Right atrium auricular region (tissue), 2 donors: ENCODE measurements around the gene TBRG4. TPM values are rescaled to one million over a fixed set of nuclear protein-coding genes. Genes with fewer than 3 reads are reported as not detected.

Experiments used
- DNase-seq: peaks from one replicate; pipeline ENCODE4 v3.0.0-alpha.2; 2019; ENCODE audit warnings: low spot score
- H3K27ac ChIP-seq, 2 donors: fragments of 200-600 bp; sonication (generic); 1 replicate in 1 of 2; 2 replicates in 1 of 2; pipeline ENCODE4 v1.5.1; 2016 to 2019
- H3K27me3 ChIP-seq, 2 donors: fragments of 200-600 bp; sonication (generic); one replicate each; pipeline versions ENCODE4 v1.5.1 to v1.6.0; 2017 to 2019
- H3K36me3 ChIP-seq: fragments of 200-600 bp; sonication (generic); one replicate; pipeline ENCODE4 v1.5.1; 2016
- H3K4me1 ChIP-seq, 2 donors: fragments of 200-600 bp; sonication (generic); one replicate each; pipeline versions ENCODE4 v1.5.1 to v1.6.0; 2017 to 2019
- H3K4me3 ChIP-seq, 2 donors: fragments of 200-600 bp; sonication (generic); 1 replicate in 1 of 2; 2 replicates in 1 of 2; pipeline ENCODE4 v1.5.1; 2017 to 2019; ENCODE audit warnings: mild to moderate bottlenecking in 1 of 2, moderate library complexity in 1 of 2
- H3K9me3 ChIP-seq, 2 donors: fragments of 200-600 bp; sonication (generic); one replicate each; pipeline ENCODE4 v1.5.1; 2019
- total RNA-seq, 2 donors: library from RNA; depleted of rRNA; stranded (reverse); fragments of >200 nt; gene quantifications; one replicate each; pipeline ENCODE4 v1.1.0, GENCODE V29; 2016
- TF ChIP-seq, protein P1 (sequence below), 2 donors: fragments of 200-600 bp; sonication (generic); IDR thresholded peaks; one replicate each; pipeline ENCODE4 v1.5.1; 2019; ENCODE audit warnings: antibody characterized with exemption in 2 of 2

The TBRG4 gene
- total RNA-seq, 2 donors from 2014 or later = 46.1 to 48.2 TPM

DNA sequence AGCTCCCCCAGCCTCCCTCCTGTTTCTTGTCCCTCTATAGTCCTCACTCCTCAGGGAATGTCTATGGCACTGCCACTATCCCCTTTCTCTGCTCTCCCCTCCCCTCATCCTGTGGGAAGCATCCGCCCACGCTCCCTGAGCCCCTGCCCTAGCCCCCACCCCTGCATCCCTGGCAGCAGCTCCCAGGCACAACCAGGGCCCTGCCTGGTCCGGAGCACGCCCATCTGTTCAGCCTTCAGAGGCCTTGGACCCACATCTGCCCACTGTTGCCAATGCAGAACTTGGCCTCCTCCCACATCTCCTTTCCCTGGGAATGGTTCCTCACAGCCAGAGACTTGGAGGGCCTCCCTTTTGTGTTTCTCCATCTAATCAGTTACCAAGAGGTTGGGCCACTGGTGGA is 20.4 kb upstream of the TBRG4 start:
- TF ChIP-seq, protein P1, sequence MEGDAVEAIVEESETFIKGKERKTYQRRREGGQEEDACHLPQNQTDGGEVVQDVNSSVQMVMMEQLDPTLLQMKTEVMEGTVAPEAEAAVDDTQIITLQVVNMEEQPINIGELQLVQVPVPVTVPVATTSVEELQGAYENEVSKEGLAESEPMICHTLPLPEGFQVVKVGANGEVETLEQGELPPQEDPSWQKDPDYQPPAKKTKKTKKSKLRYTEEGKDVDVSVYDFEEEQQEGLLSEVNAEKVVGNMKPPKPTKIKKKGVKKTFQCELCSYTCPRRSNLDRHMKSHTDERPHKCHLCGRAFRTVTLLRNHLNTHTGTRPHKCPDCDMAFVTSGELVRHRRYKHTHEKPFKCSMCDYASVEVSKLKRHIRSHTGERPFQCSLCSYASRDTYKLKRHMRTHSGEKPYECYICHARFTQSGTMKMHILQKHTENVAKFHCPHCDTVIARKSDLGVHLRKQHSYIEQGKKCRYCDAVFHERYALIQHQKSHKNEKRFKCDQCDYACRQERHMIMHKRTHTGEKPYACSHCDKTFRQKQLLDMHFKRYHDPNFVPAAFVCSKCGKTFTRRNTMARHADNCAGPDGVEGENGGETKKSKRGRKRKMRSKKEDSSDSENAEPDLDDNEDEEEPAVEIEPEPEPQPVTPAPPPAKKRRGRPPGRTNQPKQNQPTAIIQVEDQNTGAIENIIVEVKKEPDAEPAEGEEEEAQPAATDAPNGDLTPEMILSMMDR (IDR thresholded peaks at IDR 0.05) = no peak
- Histone ChIP-seq H3K27ac (no peak overlapping the region), H3K36me3 (no peaks in the 10 kb centered on the region), H3K4me1 (no peaks in the 10 kb centered on the region), H3K27me3 (no peaks in the 10 kb centered on the region), H3K4me3 (no peak overlapping the region), H3K9me3 (no peaks in the 10 kb centered on the region)
- no peak for DNase-seq

DNA sequence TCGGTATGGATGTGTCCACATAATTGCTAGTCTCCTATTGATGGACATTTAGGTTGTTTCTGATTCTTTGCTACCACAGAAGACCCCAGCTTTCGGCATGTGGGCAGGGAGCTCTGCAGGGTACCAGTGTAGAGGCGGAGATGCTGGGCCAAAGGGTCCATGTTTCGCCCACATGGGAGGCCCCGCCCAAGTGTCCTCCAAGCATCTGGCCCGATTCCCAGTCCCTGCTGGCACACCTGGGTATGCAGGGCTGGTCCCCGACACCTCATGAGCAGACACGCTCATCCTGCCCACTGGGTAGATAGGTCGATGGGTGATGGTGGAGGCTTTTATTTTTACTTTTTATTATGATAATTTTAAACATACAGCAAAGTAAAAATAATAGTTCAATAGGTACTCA is 19.4 kb upstream of the TBRG4 start:
- Histone ChIP-seq H3K27me3 (no peaks in the 10 kb centered on the region), H3K36me3 (no peaks in the 10 kb centered on the region), H3K4me1 (no peaks in the 10 kb centered on the region), H3K27ac (no peak overlapping the region), H3K4me3 (no peak overlapping the region), H3K9me3 (no peaks in the 10 kb centered on the region)
- DNase-seq = no peak
- TF ChIP-seq, protein P1 (IDR thresholded peaks at IDR 0.05) = no peak

DNA sequence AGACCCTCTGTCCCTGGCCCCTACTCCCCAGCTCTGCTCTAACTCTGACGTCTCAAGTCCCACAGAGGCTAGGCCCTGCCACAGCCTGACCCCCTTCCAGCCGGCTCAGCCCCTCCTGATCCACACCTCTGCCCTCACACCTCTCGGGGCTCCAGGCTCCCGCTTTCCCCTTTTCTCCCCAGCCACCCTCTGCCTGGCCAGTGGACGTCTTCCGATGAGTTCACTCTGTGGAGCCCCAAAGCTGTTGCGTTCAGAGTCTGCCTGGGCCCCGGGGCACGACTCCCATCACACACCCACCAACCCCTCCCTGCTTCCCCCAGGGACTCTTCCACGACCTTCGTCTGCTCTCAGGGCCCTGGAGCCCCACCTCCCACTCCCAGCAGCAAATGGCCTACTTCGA is 18.4 kb upstream of the TBRG4 start:
- H3K4me3 ChIP-seq = no peak overlapping the region
- TF ChIP-seq, protein P1 (IDR thresholded peaks at IDR 0.05) = no peak
- H3K9me3 ChIP-seq = no peaks in the 10 kb centered on the region
- no peak overlapping the region for H3K27ac ChIP-seq
- no peaks in the 10 kb centered on the region for H3K27me3 ChIP-seq
- DNase-seq = no peak
- H3K36me3 ChIP-seq = no peaks in the 10 kb centered on the region
- no peaks in the 10 kb centered on the region for H3K4me1 ChIP-seq

DNA sequence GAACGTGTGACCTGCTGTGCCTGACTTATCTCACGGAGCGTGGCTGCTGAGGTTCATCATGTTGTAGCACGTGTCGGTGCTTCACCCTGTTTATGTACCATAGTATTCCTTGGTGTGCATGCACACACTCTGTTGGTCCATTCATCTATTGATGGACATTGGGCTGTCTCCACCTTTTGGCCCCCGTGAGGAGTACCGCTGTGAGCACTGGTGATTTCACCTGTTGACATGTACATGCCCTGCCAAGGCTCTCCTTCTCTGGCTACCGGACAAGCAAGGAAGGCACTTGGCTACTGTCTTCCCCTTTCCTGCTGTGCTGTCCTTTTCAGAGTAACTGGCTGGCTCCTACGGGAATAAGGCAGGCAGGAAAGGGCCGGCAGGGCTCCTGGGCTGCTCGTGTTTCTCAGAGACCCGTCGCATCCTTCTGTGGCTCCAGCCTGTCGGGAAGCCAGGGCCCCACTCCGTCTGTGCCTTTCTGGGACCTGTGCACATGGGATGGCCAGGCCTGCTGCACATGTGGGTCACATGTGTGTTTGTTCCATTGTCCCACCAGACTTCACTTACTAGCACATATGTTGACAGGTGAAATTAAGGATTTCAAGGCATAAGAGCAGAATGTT is 17.8 kb upstream of the TBRG4 start:
- TF ChIP-seq, protein P1 (IDR thresholded peaks at IDR 0.05) = no peak
- Histone ChIP-seq H3K9me3 (no peaks in the 10 kb centered on the region), H3K4me3 (no peak overlapping the region), H3K27ac (no peak overlapping the region), H3K36me3 (no peaks in the 10 kb centered on the region), H3K27me3 (no peaks in the 10 kb centered on the region), H3K4me1 (no peaks in the 10 kb centered on the region)
- no peak for DNase-seq

DNA sequence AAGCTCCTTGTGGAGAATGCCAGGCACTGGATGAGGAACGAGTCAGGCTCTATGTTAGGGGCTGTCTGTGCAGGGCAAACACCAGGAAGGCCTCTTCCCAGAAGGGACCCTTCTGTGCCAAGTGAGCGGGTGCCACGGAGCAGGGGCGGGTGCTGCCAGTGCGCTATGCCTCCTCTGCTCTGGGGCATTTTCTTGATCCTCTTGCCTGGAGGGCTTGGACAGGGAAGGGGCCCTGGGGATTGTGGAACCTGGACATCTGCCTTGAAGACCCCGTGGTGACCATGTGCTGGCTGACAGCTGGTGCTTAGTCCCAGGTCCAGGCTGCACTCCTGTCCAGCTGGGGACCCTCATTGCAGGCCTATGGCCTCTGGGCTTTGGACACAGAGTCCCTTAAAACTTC is 15.4 kb upstream of the TBRG4 start:
- Histone ChIP-seq H3K36me3 (no peaks in the 10 kb centered on the region), H3K27me3 (no peaks in the 10 kb centered on the region), H3K9me3 (no peaks in the 10 kb centered on the region), H3K4me1 (no peaks in the 10 kb centered on the region), H3K4me3 (no peak overlapping the region), H3K27ac (no peak overlapping the region)
- no peak for DNase-seq
- TF ChIP-seq, protein P1 (IDR thresholded peaks at IDR 0.05) = no peak

DNA sequence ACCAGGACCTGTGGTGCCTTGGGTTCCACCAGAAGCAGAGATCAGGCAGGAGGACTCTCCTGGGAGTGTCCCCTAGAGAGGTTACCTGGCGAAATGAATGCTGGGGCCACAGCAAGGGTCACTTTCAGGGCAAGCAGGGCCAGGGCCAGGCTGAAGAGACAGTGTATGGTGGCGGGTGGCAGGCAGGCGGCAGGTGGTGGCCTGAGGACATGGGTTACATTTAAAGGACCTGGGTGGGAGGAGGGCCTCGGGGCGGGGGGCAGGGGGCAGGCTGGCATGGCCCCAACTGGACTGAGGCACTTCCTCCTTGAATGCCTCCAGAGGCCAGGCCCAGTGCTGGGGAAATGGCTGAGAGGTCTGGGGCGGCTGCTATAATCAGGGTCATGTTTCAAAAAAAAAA is 14.7 kb upstream of the TBRG4 start:
- Histone ChIP-seq H3K9me3 (no peaks in the 10 kb centered on the region), H3K4me1 (no peaks in the 10 kb centered on the region)
- TF ChIP-seq, protein P1 (IDR thresholded peaks at IDR 0.05) = no peak

More for the DNA sequence above, 14.7 kb upstream of the TBRG4 start:
- Histone ChIP-seq H3K36me3 (no peaks in the 10 kb centered on the region), H3K4me3 (no peak overlapping the region), H3K27ac (no peak overlapping the region), H3K27me3 (no peaks in the 10 kb centered on the region)
- no peak for DNase-seq
